T-helper 1 cell treated with Interleukin-12 subunit alpha and Interleukin-12 subunit beta and Interleukin-4 antibody, amounts not matched to agents 30 μg/mL and 1 μg/mL, for 36 hours (primary cell): Measurements from ENCODE around the gene PPP1R11.
"Not testable (repeated sequence)": the region's sequence is repeated elsewhere in the genome, so short reads cannot be mapped to it uniquely, and the experiment has no call there.

ENCODE experiments used
- H3K27ac Mint-ChIP-seq: one replicate; pipeline ENCODE4 v1.8.0; 2021; ENCODE audit warnings: mild to moderate bottlenecking, mixed read lengths
- H3K27me3 Mint-ChIP-seq: one replicate; pipeline ENCODE4 v1.8.0; 2021; ENCODE audit warnings: low read depth, mixed read lengths
- H3K36me3 Mint-ChIP-seq: one replicate; pipeline ENCODE4 v1.8.0; 2021; ENCODE audit warnings: low read depth, mixed read lengths
- H3K4me1 Mint-ChIP-seq: one replicate; pipeline ENCODE4 v1.8.0; 2021; ENCODE audit warnings: low read depth, mixed read lengths
- H3K4me3 Mint-ChIP-seq: one replicate; pipeline ENCODE4 v1.8.0; 2021; ENCODE audit warnings: mild to moderate bottlenecking, moderate library complexity, mixed read lengths
- H3K9me3 Mint-ChIP-seq: one replicate; pipeline ENCODE4 v1.8.0; 2021; ENCODE audit warnings: mixed read lengths

PPP1R11 gene, protein sequence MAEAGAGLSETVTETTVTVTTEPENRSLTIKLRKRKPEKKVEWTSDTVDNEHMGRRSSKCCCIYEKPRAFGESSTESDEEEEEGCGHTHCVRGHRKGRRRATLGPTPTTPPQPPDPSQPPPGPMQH

DNA sequence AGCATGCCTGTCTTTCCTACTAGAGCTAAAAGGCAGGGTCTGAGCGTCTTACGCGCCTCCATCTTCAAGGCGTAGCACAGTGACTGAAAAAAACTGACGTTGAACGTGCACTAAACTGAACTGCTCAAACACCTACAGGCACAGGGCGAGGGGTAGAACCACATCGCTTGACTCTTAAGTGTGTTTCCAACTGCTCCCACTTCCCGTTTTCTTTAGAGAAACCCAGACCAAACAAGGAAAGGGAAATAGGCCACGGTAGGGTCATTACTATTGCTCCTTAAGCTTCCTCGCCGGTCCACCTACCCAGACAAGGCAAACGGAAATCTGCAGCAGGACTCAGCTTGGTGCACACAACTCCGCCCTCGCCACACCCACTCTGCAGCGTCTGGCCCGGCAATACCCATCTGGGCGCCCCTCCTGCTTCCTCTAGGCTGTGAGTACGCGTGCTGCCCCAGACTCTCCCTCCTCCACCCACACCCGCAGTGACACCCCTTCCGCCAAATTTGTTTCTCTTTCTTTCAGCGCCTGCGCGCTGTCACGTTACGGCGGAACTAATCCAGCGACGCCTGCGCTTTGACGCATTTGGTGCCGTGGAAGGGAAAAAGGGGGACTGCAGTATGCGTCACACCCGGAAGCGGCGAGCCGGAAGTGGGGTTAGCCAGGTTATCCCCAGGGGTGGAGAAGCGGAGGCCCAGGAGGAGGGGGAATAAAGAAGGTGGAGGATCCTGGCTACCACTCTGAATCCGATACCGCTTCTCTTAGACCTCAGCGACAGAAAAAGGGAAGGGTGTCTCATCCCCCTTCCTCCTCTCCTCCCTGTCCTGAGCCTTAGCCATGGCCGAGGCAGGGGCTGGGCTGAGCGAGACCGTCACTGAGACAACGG, at the start of gene PPP1R11:
TSS of gene PPP1R11 (plus strand) at position 622 of the 883 bp plus-strand sequence. CDS start at position 835, 213 bp downstream.
- peaks cover 46% of the 10 kb centered on the region for H3K4me1 Mint-ChIP-seq
- peak within 1 kb of the TSS; percentile 97 for H3K4me3 Mint-ChIP-seq
- H3K27ac Mint-ChIP-seq: peak within 1 kb of the TSS; percentile 98
- H3K36me3 Mint-ChIP-seq: peaks cover 47% of the 10 kb centered on the region
- peaks cover 17% of the 10 kb centered on the region for H3K27me3 Mint-ChIP-seq
- no peaks in the 10 kb centered on the region for H3K9me3 Mint-ChIP-seq

DNA sequence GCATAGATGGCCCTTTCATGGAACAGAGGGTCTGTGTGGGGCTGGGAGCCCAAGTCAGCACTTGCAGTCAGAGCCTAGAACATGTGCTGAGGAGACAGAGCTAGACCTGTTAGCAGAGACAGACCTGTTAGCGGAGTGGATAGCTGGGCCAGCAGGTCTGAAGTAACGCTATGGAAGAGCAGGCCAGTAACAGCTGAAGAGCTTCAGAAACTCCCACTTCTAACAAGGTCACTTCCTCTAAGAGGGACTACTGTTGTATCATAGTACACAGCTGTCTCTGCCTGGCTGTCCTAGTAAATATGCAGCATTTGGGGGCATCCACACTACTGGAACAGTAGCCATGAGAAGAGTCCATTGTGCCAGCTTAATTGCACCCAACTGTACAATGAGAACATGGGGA, 47.2 kb upstream of the PPP1R11 start:
- Mint-ChIP-seq H3K36me3 (no peaks in the 10 kb centered on the region), H3K4me3 (no peak overlapping the region), H3K27ac (no peak overlapping the region), H3K27me3 (no peaks in the 10 kb centered on the region), H3K9me3 (no peaks in the 10 kb centered on the region), H3K4me1 (no peaks in the 10 kb centered on the region)

DNA sequence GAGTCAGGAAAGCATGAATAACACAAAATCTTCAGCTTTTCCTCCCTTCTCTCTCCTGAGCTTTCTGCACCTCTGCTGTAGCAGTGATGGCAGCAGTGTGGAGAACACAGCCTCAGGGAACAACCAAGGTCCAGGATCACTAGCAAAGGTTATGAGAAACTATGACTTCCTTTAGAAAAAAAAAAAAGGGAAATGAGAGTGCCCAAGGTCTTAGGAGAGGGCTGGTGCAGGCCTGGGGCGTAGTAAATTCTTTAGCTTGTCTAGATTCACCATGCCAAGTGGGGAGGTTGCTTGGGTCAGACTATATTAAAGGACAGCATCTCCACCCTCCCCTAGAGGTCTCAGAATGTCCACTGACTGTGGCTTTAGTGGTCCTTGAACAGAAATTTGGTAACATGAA, 46.4 kb upstream of the PPP1R11 start:
- H3K4me3 Mint-ChIP-seq: no peak overlapping the region
- H3K4me1 Mint-ChIP-seq: no peaks in the 10 kb centered on the region
- H3K27ac Mint-ChIP-seq: no peak overlapping the region
- H3K9me3 Mint-ChIP-seq: no peaks in the 10 kb centered on the region
- no peaks in the 10 kb centered on the region for H3K36me3 Mint-ChIP-seq
- no peaks in the 10 kb centered on the region for H3K27me3 Mint-ChIP-seq

DNA sequence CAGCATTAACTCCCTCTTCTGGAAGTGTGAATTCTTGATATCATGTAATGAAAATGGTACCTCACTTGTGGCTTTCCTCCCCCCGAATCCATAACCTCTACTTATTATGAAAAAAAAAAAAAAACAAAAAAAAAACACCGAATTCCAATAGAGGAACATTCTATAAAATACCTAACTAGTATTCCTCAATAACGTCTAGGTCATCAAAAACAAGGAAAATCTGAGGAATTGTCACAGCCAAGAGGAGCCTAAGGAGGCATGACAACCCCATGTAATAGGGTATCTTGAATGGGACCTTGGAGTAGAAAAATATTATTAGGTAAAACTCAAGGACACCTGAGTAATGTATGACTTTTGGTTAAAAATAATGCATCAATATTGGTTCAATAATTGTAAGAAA, 44.8 kb upstream of the PPP1R11 start:
- H3K27ac Mint-ChIP-seq: no peak overlapping the region
- no peaks in the 10 kb centered on the region for H3K4me1 Mint-ChIP-seq
- H3K36me3 Mint-ChIP-seq: no peaks in the 10 kb centered on the region
- no peak overlapping the region for H3K4me3 Mint-ChIP-seq
- no peaks in the 10 kb centered on the region for H3K27me3 Mint-ChIP-seq
- H3K9me3 Mint-ChIP-seq: no peaks in the 10 kb centered on the region

DNA sequence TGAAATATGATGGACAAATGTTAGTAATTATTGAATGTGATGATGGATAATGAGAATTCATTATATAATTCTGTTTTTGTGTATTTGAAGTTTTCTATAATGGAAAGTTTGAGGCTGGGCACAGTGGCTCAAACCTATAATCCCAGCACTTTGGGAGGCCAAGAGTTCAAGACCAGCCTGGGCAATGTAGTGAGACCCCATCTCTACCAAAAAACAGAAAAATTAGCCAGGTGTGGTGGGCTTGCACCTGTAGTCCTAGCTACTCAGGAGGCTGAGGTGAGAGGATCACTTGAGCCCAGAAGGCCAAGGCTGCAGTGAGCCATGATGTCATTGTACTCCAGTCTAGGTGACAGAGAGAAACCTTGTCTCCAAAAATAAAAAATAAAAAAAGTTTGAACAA, 44.3 kb upstream of the PPP1R11 start:
- not testable (repeated sequence) for H3K4me3 Mint-ChIP-seq, H3K36me3 Mint-ChIP-seq, H3K4me1 Mint-ChIP-seq, H3K27ac Mint-ChIP-seq, H3K9me3 Mint-ChIP-seq, H3K27me3 Mint-ChIP-seq

DNA sequence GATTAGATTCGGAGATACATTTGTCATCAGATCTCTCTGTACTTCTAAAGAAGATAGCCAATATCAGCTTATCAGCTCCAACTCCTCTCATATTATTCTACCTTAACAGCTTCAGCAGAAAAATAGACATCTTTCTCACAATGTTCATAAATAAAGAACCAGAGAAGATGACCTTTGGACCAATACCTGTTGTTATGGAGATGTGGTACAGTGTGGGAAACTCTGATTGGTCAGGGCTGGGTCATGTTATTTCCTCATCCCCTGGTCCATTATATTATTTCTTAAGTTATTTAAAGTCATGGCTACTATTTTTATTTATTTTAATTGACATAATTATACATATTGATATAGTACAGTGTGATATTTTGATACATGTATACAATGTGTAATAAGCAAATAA, 41.8 kb upstream of the PPP1R11 start:
- Mint-ChIP-seq H3K4me1 (no peaks in the 10 kb centered on the region), H3K27me3 (no peaks in the 10 kb centered on the region), H3K27ac (no peak overlapping the region), H3K36me3 (no peaks in the 10 kb centered on the region), H3K4me3 (no peak overlapping the region), H3K9me3 (no peaks in the 10 kb centered on the region)

DNA sequence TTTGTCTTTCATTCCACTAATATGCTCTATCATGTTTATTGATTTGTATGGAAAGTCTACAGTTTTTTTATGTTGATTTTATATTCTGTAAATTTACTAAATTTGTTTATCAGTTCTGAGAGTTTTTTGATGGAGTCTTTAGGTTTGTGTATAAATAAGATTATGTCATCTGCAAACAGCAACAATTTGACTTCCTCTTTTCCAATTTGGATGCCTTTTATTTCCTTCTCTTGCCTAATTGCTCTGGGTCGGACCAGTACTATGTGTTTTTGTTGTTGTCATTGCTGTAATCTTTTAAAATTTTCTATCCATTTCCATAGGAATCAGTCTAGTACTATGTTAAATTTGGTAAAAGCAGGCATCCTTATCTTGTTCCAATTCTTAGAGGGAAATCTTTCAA, 37.4 kb upstream of the PPP1R11 start:
- Mint-ChIP-seq H3K9me3 (no peaks in the 10 kb centered on the region), H3K36me3 (peaks cover 2% of the 10 kb centered on the region), H3K27me3 (no peaks in the 10 kb centered on the region), H3K4me3 (no peak overlapping the region), H3K27ac (no peak overlapping the region), H3K4me1 (no peaks in the 10 kb centered on the region)

DNA sequence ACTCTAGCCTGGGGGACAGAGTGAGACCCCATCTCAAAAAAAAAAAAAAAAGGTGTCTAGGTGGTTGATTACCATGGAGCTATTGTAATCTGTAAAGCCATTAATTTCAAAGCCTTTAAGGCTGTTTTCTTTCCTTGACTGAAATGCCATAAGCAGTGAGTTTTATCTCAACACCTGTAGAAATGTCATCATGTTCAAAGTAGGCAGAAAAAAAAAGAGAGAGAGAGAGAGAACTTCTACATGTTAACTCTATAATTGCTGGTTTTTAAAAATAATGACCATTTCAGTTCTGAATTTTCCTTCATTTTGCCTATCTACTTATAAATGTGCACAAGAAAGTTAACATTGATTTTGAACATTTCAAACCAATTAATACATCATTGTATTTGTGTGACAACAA, 35.6 kb upstream of the PPP1R11 start:
- H3K9me3 Mint-ChIP-seq: no peaks in the 10 kb centered on the region
- H3K4me1 Mint-ChIP-seq: no peaks in the 10 kb centered on the region
- no peak overlapping the region for H3K27ac Mint-ChIP-seq
- peaks cover 4% of the 10 kb centered on the region for H3K36me3 Mint-ChIP-seq
- H3K27me3 Mint-ChIP-seq: no peaks in the 10 kb centered on the region
- H3K4me3 Mint-ChIP-seq: no peak overlapping the region

DNA sequence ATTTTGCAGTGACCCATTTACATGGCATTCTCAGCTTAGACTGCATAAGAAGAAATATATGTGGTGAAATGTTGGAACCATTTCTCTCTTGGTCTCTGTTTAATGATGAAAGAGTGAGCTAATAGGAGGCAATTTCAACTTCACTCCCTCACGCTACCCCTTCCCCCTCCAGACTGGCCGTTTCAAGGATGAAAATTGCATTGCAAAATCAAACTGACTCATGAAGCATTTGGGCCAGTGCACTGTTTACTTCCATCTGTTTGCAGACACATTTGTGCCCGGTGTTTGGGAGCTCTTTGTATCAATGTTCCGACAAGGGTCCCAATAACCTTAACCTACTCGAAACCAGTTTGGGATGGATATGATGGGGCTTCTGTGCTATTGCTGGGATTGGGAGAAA, 33.6 kb upstream of the PPP1R11 start:
- H3K27ac Mint-ChIP-seq, H3K27me3 Mint-ChIP-seq, H3K36me3 Mint-ChIP-seq, H3K9me3 Mint-ChIP-seq, H3K4me1 Mint-ChIP-seq, H3K4me3 Mint-ChIP-seq: not testable (repeated sequence)

DNA sequence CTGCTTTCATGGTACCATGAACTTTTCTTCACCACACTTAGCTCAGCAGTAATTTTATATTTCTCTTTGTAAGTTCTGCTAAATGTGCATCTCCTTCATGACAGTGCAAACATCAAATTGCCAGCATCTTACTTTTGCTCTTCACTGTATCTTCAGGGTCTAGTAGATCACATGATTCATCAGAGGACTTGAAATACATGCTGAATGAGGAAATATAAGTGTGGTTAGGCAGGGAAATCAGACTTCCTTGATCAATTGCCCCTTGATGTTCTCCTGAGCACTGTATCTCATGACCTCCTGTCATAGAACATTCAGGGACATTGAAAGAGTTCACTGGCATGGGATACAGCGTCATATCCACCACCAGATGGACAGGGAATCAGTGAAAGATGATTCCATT, 31.2 kb upstream of the PPP1R11 start:
- Mint-ChIP-seq H3K27ac (no peak overlapping the region), H3K9me3 (no peaks in the 10 kb centered on the region), H3K27me3 (no peaks in the 10 kb centered on the region), H3K36me3 (peaks cover 2% of the 10 kb centered on the region), H3K4me1 (no peaks in the 10 kb centered on the region), H3K4me3 (no peak overlapping the region)

DNA sequence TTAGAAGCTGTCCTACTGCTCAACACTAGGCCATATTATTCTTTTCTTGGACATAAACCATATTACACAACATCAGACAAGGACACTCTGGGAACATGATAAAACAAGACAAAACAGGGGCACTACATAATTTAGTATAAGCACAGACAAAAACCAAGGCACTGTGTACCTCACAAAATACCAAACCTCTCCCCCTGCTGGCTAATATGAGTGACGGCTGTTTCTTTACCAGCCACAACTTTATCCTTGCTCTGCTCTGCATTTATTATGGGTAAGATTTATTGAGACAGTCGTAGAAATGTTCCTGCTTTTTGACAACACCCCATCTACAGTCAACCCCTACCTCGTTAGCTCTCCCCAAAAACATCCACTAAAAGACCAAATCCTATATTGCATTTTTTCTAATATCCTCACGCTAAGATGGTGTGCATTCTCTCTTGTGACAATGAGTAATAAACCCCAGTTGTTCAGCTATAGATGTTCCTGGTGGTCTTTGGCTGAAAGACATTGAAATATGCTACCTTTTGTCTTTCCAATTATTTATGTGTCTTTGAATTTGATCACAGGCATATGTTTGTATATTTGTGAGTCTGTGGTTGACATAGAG, 29.7 kb upstream of the PPP1R11 start:
- Mint-ChIP-seq H3K27me3 (no peaks in the 10 kb centered on the region), H3K36me3 (peaks cover 2% of the 10 kb centered on the region), H3K27ac (no peak overlapping the region), H3K4me1 (peaks cover 1% of the 10 kb centered on the region), H3K4me3 (no peak overlapping the region), H3K9me3 (no peaks in the 10 kb centered on the region)

DNA sequence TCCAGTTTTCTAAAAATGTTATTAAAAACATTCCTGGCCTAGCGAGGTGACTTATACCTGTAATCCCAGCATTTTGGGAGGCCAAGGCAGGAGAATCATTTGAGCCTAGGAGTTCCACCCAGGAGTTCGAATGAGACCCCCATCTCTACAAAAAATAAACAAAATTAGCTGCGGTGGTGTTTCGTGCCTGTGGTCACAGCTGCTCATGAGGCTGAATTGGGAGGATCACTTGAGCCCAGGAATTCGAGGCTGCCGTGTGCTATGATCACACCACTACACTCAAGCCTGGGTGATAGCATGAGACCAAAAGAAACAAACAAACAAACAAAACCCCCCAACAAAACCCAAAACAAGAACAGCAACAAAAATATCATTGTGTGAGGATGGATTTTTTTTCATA, 25.8 kb upstream of the PPP1R11 start:
- H3K27me3 Mint-ChIP-seq: no peaks in the 10 kb centered on the region
- H3K4me3 Mint-ChIP-seq: no peak overlapping the region
- H3K36me3 Mint-ChIP-seq: no peaks in the 10 kb centered on the region
- H3K9me3 Mint-ChIP-seq: no peaks in the 10 kb centered on the region
- peaks cover 12% of the 10 kb centered on the region for H3K4me1 Mint-ChIP-seq
- no peak overlapping the region for H3K27ac Mint-ChIP-seq

DNA sequence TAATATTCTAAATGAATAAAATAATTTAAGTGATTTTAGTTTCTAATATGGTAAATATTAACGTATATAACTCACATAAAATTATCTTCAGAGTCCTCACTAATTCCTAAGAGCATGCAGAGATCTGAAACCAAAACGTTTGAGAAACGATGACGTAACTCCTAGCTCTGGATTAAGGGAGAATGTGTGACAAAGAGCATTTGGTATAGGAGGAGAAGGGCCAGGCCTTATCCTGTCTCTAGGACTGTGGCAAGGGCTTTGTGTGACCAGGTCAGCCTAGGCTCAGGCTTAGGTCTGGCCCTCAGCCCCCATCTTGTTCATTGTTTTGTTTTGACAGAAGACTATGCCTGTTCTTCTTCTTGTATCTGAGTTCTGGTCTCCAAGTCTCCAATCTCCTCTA, 25.2 kb upstream of the PPP1R11 start:
- Mint-ChIP-seq H3K4me1 (peaks cover 12% of the 10 kb centered on the region), H3K27me3 (no peaks in the 10 kb centered on the region), H3K4me3 (no peak overlapping the region), H3K9me3 (no peaks in the 10 kb centered on the region), H3K27ac (no peak overlapping the region), H3K36me3 (no peaks in the 10 kb centered on the region)

DNA sequence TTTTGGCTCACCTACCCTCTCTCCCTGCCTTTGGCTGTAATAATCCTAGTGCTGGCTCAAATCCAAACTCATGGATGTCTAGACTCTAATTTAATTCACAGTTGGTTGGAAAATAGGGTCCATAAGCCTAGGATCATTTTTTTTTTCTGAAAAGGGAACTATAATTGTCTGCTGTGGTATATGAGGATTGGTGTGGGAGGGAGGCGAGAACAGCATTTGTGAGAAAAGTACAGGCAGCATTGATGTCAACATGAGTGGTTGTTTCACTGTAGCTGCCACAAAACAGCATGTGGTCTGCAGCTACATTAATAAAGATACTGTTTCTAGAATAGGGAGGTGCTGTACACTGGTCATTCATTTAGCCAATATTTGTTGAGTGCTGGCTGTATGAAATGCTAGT, 24.5 kb upstream of the PPP1R11 start:
- H3K4me1 Mint-ChIP-seq: peaks cover 17% of the 10 kb centered on the region
- H3K27ac Mint-ChIP-seq: no peak overlapping the region
- no peaks in the 10 kb centered on the region for H3K36me3 Mint-ChIP-seq
- no peaks in the 10 kb centered on the region for H3K9me3 Mint-ChIP-seq
- no peak overlapping the region for H3K4me3 Mint-ChIP-seq
- no peaks in the 10 kb centered on the region for H3K27me3 Mint-ChIP-seq

DNA sequence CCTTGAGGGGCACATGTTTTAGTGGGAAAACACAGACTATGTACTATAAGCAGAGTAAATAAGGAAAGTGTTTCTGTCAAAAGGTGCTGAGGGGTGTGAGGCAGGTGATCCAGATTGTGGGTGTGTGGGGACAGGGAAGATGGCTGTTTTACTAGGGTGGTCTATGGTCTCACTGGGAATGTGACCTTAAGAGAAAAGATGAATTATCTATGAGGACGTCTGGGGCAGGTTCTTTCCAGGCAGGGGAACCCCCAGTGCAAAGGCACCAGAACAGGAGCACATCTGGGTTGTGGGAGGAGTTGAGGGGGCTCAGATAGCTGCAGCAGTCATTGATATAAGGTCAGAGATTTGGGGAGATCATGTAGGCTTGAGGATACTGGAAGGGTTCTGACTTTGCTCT, 24.1 kb upstream of the PPP1R11 start:
- Mint-ChIP-seq H3K4me1 (peaks cover 17% of the 10 kb centered on the region), H3K9me3 (no peaks in the 10 kb centered on the region), H3K27ac (no peak overlapping the region), H3K27me3 (no peaks in the 10 kb centered on the region), H3K4me3 (no peak overlapping the region), H3K36me3 (no peaks in the 10 kb centered on the region)
